Measurements from ENCODE around the gene SYNDIG1. TPM values are rescaled to one million over a fixed set of nuclear protein-coding genes. Genes with fewer than 3 reads are reported as not detected.

SYNDIG1 gene
- total and polyA plus RNA-seq, 4 donors = 23.9 to 46.4 (median 33.1) TPM

- Histone ChIP-seq H3K4me3 (ENCODE audit: low read depth, low read length) (no peak overlapping the region), H3K36me3 (ENCODE audit: control insufficient read depth, insufficient read depth, low read length) (no peaks in the 10 kb centered on the region), H3K4me1 (ENCODE audit: control insufficient read depth, insufficient read depth, low read length) (no peaks in the 10 kb centered on the region), H3K9me3 (ENCODE audit: control insufficient read depth, insufficient read depth, low read length) (no peaks in the 10 kb centered on the region), H3K27ac (ENCODE audit: low read depth, low read length) (no peak overlapping the region), H3K27me3 (ENCODE audit: control insufficient read depth, insufficient read depth, low read length) (no peaks in the 10 kb centered on the region)
- DNase-seq (ENCODE audit: low read depth in 4 of 6, low spot score in 6 of 6) = no peak
- 88% methylated on average over 4 of the region's 7 CpGs for WGBS (ENCODE audit: insufficient coverage)
These were observed 214.2 kb downstream of the SYNDIG1 start for GRCh38 chr20:24683676-24684075.

GRCh38 chr20:24684421-24684871, 215.0 kb downstream of the SYNDIG1 start:
- DNase-seq (ENCODE audit: low read depth in 4 of 6, low spot score in 6 of 6) = no peak
- Histone ChIP-seq H3K4me1 (ENCODE audit: control insufficient read depth, insufficient read depth, low read length) (no peaks in the 10 kb centered on the region), H3K27me3 (ENCODE audit: control insufficient read depth, insufficient read depth, low read length) (no peaks in the 10 kb centered on the region), H3K4me3 (ENCODE audit: low read depth, low read length) (no peak overlapping the region), H3K27ac (ENCODE audit: low read depth, low read length) (no peak overlapping the region), H3K36me3 (ENCODE audit: control insufficient read depth, insufficient read depth, low read length) (no peaks in the 10 kb centered on the region), H3K9me3 (ENCODE audit: control insufficient read depth, insufficient read depth, low read length) (no peaks in the 10 kb centered on the region)
- WGBS (ENCODE audit: insufficient coverage) = 67% methylated on average over 8 of the region's 9 CpGs

GRCh38 chr20:24684956-24685691, 215.7 kb downstream of the SYNDIG1 start:
- Histone ChIP-seq H3K27ac (ENCODE audit: low read depth, low read length) (no peak overlapping the region), H3K27me3 (ENCODE audit: control insufficient read depth, insufficient read depth, low read length) (no peaks in the 10 kb centered on the region), H3K36me3 (ENCODE audit: control insufficient read depth, insufficient read depth, low read length) (no peaks in the 10 kb centered on the region), H3K4me1 (ENCODE audit: control insufficient read depth, insufficient read depth, low read length) (no peaks in the 10 kb centered on the region), H3K4me3 (ENCODE audit: low read depth, low read length) (no peak overlapping the region), H3K9me3 (ENCODE audit: control insufficient read depth, insufficient read depth, low read length) (no peaks in the 10 kb centered on the region)
- no peak for DNase-seq (ENCODE audit: low read depth in 4 of 6, low spot score in 6 of 6)
- 75% methylated on average over 16 of the region's 16 CpGs for WGBS (ENCODE audit: insufficient coverage)

- H3K4me3 ChIP-seq (ENCODE audit: low read depth, low read length) = no peak overlapping the region
- no peaks in the 10 kb centered on the region for H3K4me1 ChIP-seq (ENCODE audit: control insufficient read depth, insufficient read depth, low read length)
- H3K27ac ChIP-seq (ENCODE audit: low read depth, low read length) = no peak overlapping the region
- WGBS (ENCODE audit: insufficient coverage) = 87% methylated on average over 4 of the region's 5 CpGs
- no peaks in the 10 kb centered on the region for H3K9me3 ChIP-seq (ENCODE audit: control insufficient read depth, insufficient read depth, low read length)
- DNase-seq (ENCODE audit: low read depth in 4 of 6, low spot score in 6 of 6) = no peak
- H3K27me3 ChIP-seq (ENCODE audit: control insufficient read depth, insufficient read depth, low read length) = no peaks in the 10 kb centered on the region
- no peaks in the 10 kb centered on the region for H3K36me3 ChIP-seq (ENCODE audit: control insufficient read depth, insufficient read depth, low read length)
These were observed 216.3 kb downstream of the SYNDIG1 start for GRCh38 chr20:24685736-24686135.

- whole genome bisulfite sequencing (ENCODE audit: insufficient coverage) = 85% methylated on average over 5 of the region's 7 CpGs
These were observed 216.7 kb downstream of the SYNDIG1 start for GRCh38 chr20:24686156-24686555.

GRCh38 chr20:24690408-24690807, 221.0 kb downstream of the SYNDIG1 start:
- Histone ChIP-seq H3K9me3 (ENCODE audit: control insufficient read depth, insufficient read depth, low read length) (no peaks in the 10 kb centered on the region), H3K27me3 (ENCODE audit: control insufficient read depth, insufficient read depth, low read length) (no peaks in the 10 kb centered on the region), H3K4me3 (ENCODE audit: low read depth, low read length) (no peak overlapping the region), H3K36me3 (ENCODE audit: control insufficient read depth, insufficient read depth, low read length) (no peaks in the 10 kb centered on the region), H3K4me1 (ENCODE audit: control insufficient read depth, insufficient read depth, low read length) (peaks cover 11% of the 10 kb centered on the region), H3K27ac (ENCODE audit: low read depth, low read length) (no peak overlapping the region)
- no peak for DNase-seq (ENCODE audit: low read depth in 4 of 6, low spot score in 6 of 6)
- WGBS (ENCODE audit: insufficient coverage) = no CpG with 5 or more reads among the region's 1 CpG

More at GRCh38 chr20:24686156-24686555, 216.7 kb downstream of the SYNDIG1 start:
- H3K36me3 ChIP-seq (ENCODE audit: control insufficient read depth, insufficient read depth, low read length) = no peaks in the 10 kb centered on the region
- H3K27me3 ChIP-seq (ENCODE audit: control insufficient read depth, insufficient read depth, low read length) = no peaks in the 10 kb centered on the region
- no peak overlapping the region for H3K4me3 ChIP-seq (ENCODE audit: low read depth, low read length)
- no peak for DNase-seq (ENCODE audit: low read depth in 4 of 6, low spot score in 6 of 6)
- no peak overlapping the region for H3K27ac ChIP-seq (ENCODE audit: low read depth, low read length)
- H3K9me3 ChIP-seq (ENCODE audit: control insufficient read depth, insufficient read depth, low read length) = no peaks in the 10 kb centered on the region
- no peaks in the 10 kb centered on the region for H3K4me1 ChIP-seq (ENCODE audit: control insufficient read depth, insufficient read depth, low read length)

- no peak overlapping the region for H3K27ac ChIP-seq (ENCODE audit: low read depth, low read length)
- no peak overlapping the region for H3K4me3 ChIP-seq (ENCODE audit: low read depth, low read length)
- H3K36me3 ChIP-seq (ENCODE audit: control insufficient read depth, insufficient read depth, low read length) = no peaks in the 10 kb centered on the region
- WGBS (ENCODE audit: insufficient coverage) = 93% methylated on average over 4 of the region's 4 CpGs
- DNase-seq (ENCODE audit: low read depth in 4 of 6, low spot score in 6 of 6) = no peak
- no peaks in the 10 kb centered on the region for H3K27me3 ChIP-seq (ENCODE audit: control insufficient read depth, insufficient read depth, low read length)
- H3K4me1 ChIP-seq (ENCODE audit: control insufficient read depth, insufficient read depth, low read length) = peaks cover 11% of the 10 kb centered on the region
- no peaks in the 10 kb centered on the region for H3K9me3 ChIP-seq (ENCODE audit: control insufficient read depth, insufficient read depth, low read length)
These were observed 222.5 kb downstream of the SYNDIG1 start for GRCh38 chr20:24691901-24692351.

GRCh38 chr20:24692446-24693200, 223.2 kb downstream of the SYNDIG1 start:
- Histone ChIP-seq H3K27me3 (ENCODE audit: control insufficient read depth, insufficient read depth, low read length) (no peaks in the 10 kb centered on the region), H3K4me3 (ENCODE audit: low read depth, low read length) (no peak overlapping the region), H3K36me3 (ENCODE audit: control insufficient read depth, insufficient read depth, low read length) (no peaks in the 10 kb centered on the region), H3K4me1 (ENCODE audit: control insufficient read depth, insufficient read depth, low read length) (peaks cover 11% of the 10 kb centered on the region), H3K27ac (ENCODE audit: low read depth, low read length) (no peak overlapping the region), H3K9me3 (ENCODE audit: control insufficient read depth, insufficient read depth, low read length) (no peaks in the 10 kb centered on the region)
- 90% methylated on average over 13 of the region's 14 CpGs for WGBS (ENCODE audit: insufficient coverage)
- no peak for DNase-seq (ENCODE audit: low read depth in 4 of 6, low spot score in 6 of 6)

- WGBS (ENCODE audit: insufficient coverage) = 90% methylated on average over 8 of the region's 9 CpGs
- Histone ChIP-seq H3K36me3 (ENCODE audit: control insufficient read depth, insufficient read depth, low read length) (no peaks in the 10 kb centered on the region), H3K27me3 (ENCODE audit: control insufficient read depth, insufficient read depth, low read length) (no peaks in the 10 kb centered on the region), H3K4me3 (ENCODE audit: low read depth, low read length) (no peak overlapping the region), H3K4me1 (ENCODE audit: control insufficient read depth, insufficient read depth, low read length) (peaks cover 11% of the 10 kb centered on the region), H3K9me3 (ENCODE audit: control insufficient read depth, insufficient read depth, low read length) (no peaks in the 10 kb centered on the region), H3K27ac (ENCODE audit: low read depth, low read length) (no peak overlapping the region)
- DNase-seq (ENCODE audit: low read depth in 4 of 6, low spot score in 6 of 6) = no peak
These were observed 224.2 kb downstream of the SYNDIG1 start for GRCh38 chr20:24693466-24694156.

Measured in spinal cord (tissue), 10 donors.